ENCODE results near the gene STK26. TPM values are rescaled to one million over a fixed set of nuclear protein-coding genes. Genes with fewer than 3 reads are reported as not detected.

STK26 gene
- total RNA-seq, 3 donors from 2014 or later (not counting 1 experiment from before 2014, with no cell fraction given) = 62.5 to 81.0 (median 66.5) TPM

DNA sequence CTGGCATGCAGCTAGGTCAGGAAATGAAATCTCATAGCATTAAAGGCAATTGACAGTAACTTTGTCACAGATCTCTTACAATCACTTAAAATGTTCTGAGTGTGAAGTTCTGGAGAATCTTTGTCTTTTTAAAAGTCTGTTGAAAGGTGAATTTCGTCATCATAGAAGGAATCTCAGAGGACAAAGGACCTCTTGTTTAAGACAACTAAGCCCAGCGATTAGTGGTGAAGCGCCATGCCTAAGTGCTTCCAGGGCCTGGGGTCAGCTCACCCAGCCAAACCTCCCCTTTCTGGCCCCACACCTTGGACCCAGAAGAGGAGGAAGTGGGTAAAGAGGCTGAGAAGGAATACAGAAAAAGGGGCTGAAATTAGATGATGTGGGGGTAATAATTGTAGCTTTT lies 96.2 kb downstream of the STK26 start:
- 93% methylated on average over 2 of the region's 3 CpGs for WGBS (ENCODE audit: insufficient coverage)
- no peaks in the 10 kb centered on the region for H3K4me1 ChIP-seq (ENCODE audit: control insufficient read depth, insufficient read depth, low read length)
- H3K27ac Mint-ChIP-seq = no peak overlapping the region
- H3K9me3 Mint-ChIP-seq = no peaks in the 10 kb centered on the region
- DNase-seq (no peak), ATAC-seq (no peak)
- no peak overlapping the region for H3K4me3 ChIP-seq (ENCODE audit: low read length)
- intact Hi-C loops (cut with micrococcal nuclease) = no loop called here
- no peaks in the 10 kb centered on the region for H3K4me1 Mint-ChIP-seq
- no peaks in the 10 kb centered on the region for H3K36me3 Mint-ChIP-seq
- no peaks in the 10 kb centered on the region for H3K36me3 ChIP-seq (ENCODE audit: control insufficient read depth, insufficient read depth, low read length)
- TF ChIP-seq, protein P1, sequence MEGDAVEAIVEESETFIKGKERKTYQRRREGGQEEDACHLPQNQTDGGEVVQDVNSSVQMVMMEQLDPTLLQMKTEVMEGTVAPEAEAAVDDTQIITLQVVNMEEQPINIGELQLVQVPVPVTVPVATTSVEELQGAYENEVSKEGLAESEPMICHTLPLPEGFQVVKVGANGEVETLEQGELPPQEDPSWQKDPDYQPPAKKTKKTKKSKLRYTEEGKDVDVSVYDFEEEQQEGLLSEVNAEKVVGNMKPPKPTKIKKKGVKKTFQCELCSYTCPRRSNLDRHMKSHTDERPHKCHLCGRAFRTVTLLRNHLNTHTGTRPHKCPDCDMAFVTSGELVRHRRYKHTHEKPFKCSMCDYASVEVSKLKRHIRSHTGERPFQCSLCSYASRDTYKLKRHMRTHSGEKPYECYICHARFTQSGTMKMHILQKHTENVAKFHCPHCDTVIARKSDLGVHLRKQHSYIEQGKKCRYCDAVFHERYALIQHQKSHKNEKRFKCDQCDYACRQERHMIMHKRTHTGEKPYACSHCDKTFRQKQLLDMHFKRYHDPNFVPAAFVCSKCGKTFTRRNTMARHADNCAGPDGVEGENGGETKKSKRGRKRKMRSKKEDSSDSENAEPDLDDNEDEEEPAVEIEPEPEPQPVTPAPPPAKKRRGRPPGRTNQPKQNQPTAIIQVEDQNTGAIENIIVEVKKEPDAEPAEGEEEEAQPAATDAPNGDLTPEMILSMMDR (IDR thresholded peaks at IDR 0.05) = no peak
- no peak overlapping the region for H3K27ac ChIP-seq (ENCODE audit: low read length)
- H3K27me3 ChIP-seq (ENCODE audit: control insufficient read depth, insufficient read depth, low read length) = no peaks in the 10 kb centered on the region
- H3K4me3 Mint-ChIP-seq = no peak overlapping the region
- peaks cover 0 to 24% of the 10 kb centered on the region in 2 donors for H3K27me3 Mint-ChIP-seq (ENCODE audit: low read depth in 2 of 2)
- H3K9me3 ChIP-seq (ENCODE audit: control insufficient read depth, insufficient read depth, low read length) = no peaks in the 10 kb centered on the region

DNA sequence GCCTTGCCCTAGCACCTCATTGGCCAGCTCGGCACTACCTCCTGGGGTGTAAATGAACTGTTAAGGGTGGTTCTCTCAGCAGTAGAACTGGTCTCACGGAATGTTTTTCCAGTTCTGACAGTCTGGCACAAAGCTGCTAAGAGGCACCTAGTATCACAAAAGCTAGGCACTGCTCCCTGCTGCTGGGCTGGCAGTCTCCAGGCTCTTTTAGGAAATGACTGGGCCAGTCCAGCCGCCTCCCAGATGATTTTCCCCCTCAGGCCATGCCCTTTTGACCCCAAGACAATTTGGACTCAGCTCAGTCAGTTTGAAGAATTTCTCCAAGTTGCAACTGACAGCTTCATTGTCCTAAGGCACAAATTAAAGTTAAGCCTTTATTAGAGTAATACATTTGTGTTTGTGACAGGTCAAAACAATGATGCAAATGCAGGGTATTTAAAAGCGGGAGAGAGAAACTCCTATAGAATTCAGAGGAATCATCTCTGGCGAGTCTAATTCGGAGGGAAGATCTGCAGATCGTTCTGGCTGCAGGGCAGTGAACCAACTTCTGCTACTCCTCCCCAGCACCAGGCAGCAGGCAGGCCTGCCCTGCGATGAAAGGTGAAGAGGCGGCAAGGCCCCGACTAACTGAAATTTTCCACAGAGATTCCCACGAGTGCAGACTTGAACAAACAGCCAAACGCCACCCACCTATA lies 96.9 kb downstream of the STK26 start:
- Histone ChIP-seq H3K4me3 (ENCODE audit: low read length) (no peak overlapping the region), H3K27me3 (ENCODE audit: control insufficient read depth, insufficient read depth, low read length) (no peaks in the 10 kb centered on the region), H3K4me1 (ENCODE audit: control insufficient read depth, insufficient read depth, low read length) (no peaks in the 10 kb centered on the region), H3K27ac (ENCODE audit: low read length) (no peak overlapping the region), H3K9me3 (ENCODE audit: control insufficient read depth, insufficient read depth, low read length) (no peaks in the 10 kb centered on the region), H3K36me3 (ENCODE audit: control insufficient read depth, insufficient read depth, low read length) (no peaks in the 10 kb centered on the region)
- intact Hi-C loops (cut with micrococcal nuclease) = no loop called here
- Mint-ChIP-seq H3K27me3 (ENCODE audit: low read depth in 2 of 2) (peaks cover 0 to 21% of the 10 kb centered on the region in 2 donors), H3K36me3 (no peaks in the 10 kb centered on the region), H3K27ac (no peak overlapping the region), H3K4me3 (no peak overlapping the region), H3K4me1 (no peaks in the 10 kb centered on the region), H3K9me3 (no peaks in the 10 kb centered on the region)
- ATAC-seq (no peak), DNase-seq (no peak)
- WGBS (ENCODE audit: insufficient coverage) = 97% methylated on average over 9 of the region's 12 CpGs
- TF ChIP-seq, protein P1 (IDR thresholded peaks at IDR 0.05) = no peak

DNA sequence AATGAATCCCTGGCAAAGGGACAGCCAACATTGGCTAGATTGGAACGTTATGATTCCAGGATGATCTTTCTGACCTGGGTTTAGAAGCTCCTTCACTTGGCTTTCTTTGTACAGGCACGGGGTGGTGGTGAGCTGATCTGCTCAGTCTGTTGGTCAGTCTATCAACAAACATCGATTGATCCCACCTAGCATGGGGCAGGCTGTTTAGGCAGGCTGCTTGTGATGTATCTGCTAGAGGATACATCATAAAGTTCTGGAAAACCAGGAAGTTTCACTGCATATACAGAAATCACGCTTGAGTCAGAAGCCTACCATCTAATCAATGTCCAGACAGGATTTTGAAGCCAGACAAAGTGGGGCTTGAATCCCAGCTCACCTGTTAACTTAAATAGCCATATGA lies 97.8 kb downstream of the STK26 start:
- H3K4me1 ChIP-seq (ENCODE audit: control insufficient read depth, insufficient read depth, low read length) = no peaks in the 10 kb centered on the region
- TF ChIP-seq, protein P1 (IDR thresholded peaks at IDR 0.05) = no peak
- no peak overlapping the region for H3K27ac ChIP-seq (ENCODE audit: low read length)
- no peak overlapping the region for H3K4me3 ChIP-seq (ENCODE audit: low read length)
- H3K36me3 Mint-ChIP-seq = no peaks in the 10 kb centered on the region
- ATAC-seq = no peak
- no peaks in the 10 kb centered on the region for H3K27me3 ChIP-seq (ENCODE audit: control insufficient read depth, insufficient read depth, low read length)
- H3K4me1 Mint-ChIP-seq = no peaks in the 10 kb centered on the region
- DNase-seq = no peak
- intact Hi-C loops (cut with micrococcal nuclease) = no loop called here
- no peak overlapping the region for H3K27ac Mint-ChIP-seq
- H3K4me3 Mint-ChIP-seq = no peak overlapping the region
- WGBS (ENCODE audit: insufficient coverage) = 85% methylated on average over 3 of the region's 4 CpGs
- no peaks in the 10 kb centered on the region for H3K36me3 ChIP-seq (ENCODE audit: control insufficient read depth, insufficient read depth, low read length)
- no peaks in the 10 kb centered on the region for H3K9me3 Mint-ChIP-seq
- H3K9me3 ChIP-seq (ENCODE audit: control insufficient read depth, insufficient read depth, low read length) = no peaks in the 10 kb centered on the region
- peaks cover 2 to 27% of the 10 kb centered on the region in 2 donors for H3K27me3 Mint-ChIP-seq (ENCODE audit: low read depth in 2 of 2)

Other genes with a start within 250 kb of the STK26 start
- gene FRMD7, start 104.7 kb downstream of the STK26 start, total RNA-seq = not detected
- 10 to 100 TPM; 58.1 to 66.4 (median 60.0) TPM for gene RAP2C, start 196.1 kb downstream of the STK26 start, total RNA-seq

All from natural killer cell (primary cell).